ENCODE results near the gene NPHP4. TPM values are rescaled to one million over a fixed set of nuclear protein-coding genes. Genes with fewer than 3 reads are reported as not detected.

Gene NPHP4
- total and polyA plus RNA-seq, 9 of the 15 experiments (the other 6 are each of a cell fraction or from before 2014, with no cell fraction given): 0.52 to 26.2 (median 6.7) TPM

GRCh38 chr1:5868931-5869500, 123.2 kb downstream of the NPHP4 start:
- H3K4me2 ChIP-seq (ENCODE audit: insufficient read depth, low read length): no peak overlapping the region
- no peak overlapping the region for H2AFZ ChIP-seq (ENCODE audit: low read depth, low read length)
- H3K36me3 ChIP-seq (ENCODE audit: control insufficient read depth, insufficient read depth, low read length): peaks cover 32% of the 10 kb centered on the region; the same call in 2 of the 3 replicates
- ATAC-seq (no peak), DNase-seq (ENCODE audit: extremely low read depth in 1 of 4, low spot score in 3 of 4) (no peak), FAIRE-seq (no peak)
- no TSS peak for BruUV-seq (replicated peaks)
- H3K27me3 ChIP-seq (ENCODE audit: control insufficient read depth in 2 of 2, insufficient read depth in 2 of 2, low read length in 2 of 2): no peaks in the 10 kb centered on the region
- H3K9me1 ChIP-seq (ENCODE audit: control insufficient read depth, insufficient read depth, low read length): no peaks in the 10 kb centered on the region
- peaks cover 0 to 4% of the 10 kb centered on the region in 2 experiments; a peak in 2 of 5 replicates for H3K4me1 ChIP-seq (replicated peaks in 1 of 2; ENCODE audit: control insufficient read depth in 2 of 2, insufficient read depth in 2 of 2, low read length in 2 of 2)
- intact Hi-C loops (cut with micrococcal nuclease): no loop called here
- POLR2A ChIA-PET: interaction anchor here (0.6 kb wide), 1 partner anchor 1367 kb away, joined by 3 read pairs; no protein-coding TSS in a partner anchor
- no peak for TF ChIP-seq NR3C1 (CRISPR knock-in tag; IDR thresholded peaks at IDR 0.05)
- no peak for TF ChIP-seq NCOA6 (IDR thresholded peaks at IDR 0.05)
- TF ChIP-seq MAX (CRISPR knock-in tag; IDR thresholded peaks at IDR 0.05): peak; percentile 11; the same call in 1 of the 2 replicates
- TF ChIP-seq RFX5 (IDR thresholded peaks at IDR 0.05; ENCODE audit: low read depth, low read length): no peak
- TF ChIP-seq SUPT5H (IDR thresholded peaks at IDR 0.05): no peak
- no peak for TF ChIP-seq BRCA1 (IDR thresholded peaks at IDR 0.05)
- no peak for TF ChIP-seq BRCA1 (CRISPR knock-in tag; IDR thresholded peaks at IDR 0.05)
- TF ChIP-seq HMGXB4 (CRISPR knock-in tag; IDR thresholded peaks at IDR 0.05): no peak
- 0 out of 2 replicates have a peak, but pooled peaks have one; percentile 15 for TF ChIP-seq POLR2G (IDR thresholded peaks at IDR 0.05; ENCODE audit: low read depth, low read length)
- no peak overlapping the region for H3K9ac ChIP-seq (ENCODE audit: insufficient read depth in 1 of 2, low read depth in 2 of 2, low read length in 2 of 2)
- H3K79me2 ChIP-seq (ENCODE audit: control insufficient read depth, insufficient read depth, low read length): no peaks in the 10 kb centered on the region
- no peak overlapping the region for H3K4me3 ChIP-seq
- CTCF ChIA-PET (ENCODE audit: low intra/inter-chr PET ratio): no interaction called here
- in situ Hi-C loops (cut with MboI): no loop called here
- H3K27ac ChIP-seq (ENCODE audit: extremely low read depth, low read depth, low read length): no peak overlapping the region
- no peaks in the 10 kb centered on the region for H3K9me3 ChIP-seq (replicated peaks; ENCODE audit: control insufficient read depth, insufficient read depth, low read depth, low read length)
- H4K20me1 ChIP-seq (replicated peaks; ENCODE audit: control insufficient read depth, insufficient read depth, low read length): peaks cover 3% of the 10 kb centered on the region; the same call in 1 of the 2 replicates
- 47% methylated on average over 6 of the region's 6 CpGs for WGBS (ENCODE audit: insufficient coverage, low coverage, missing lambda C conversion rate)
